ENCODE data around the gene SPDYE1.
"Not testable (repeated sequence)": the region's sequence is repeated elsewhere in the genome, so short reads cannot be mapped to it uniquely, and the experiment has no call there.

SPDYE1 gene

DNA sequence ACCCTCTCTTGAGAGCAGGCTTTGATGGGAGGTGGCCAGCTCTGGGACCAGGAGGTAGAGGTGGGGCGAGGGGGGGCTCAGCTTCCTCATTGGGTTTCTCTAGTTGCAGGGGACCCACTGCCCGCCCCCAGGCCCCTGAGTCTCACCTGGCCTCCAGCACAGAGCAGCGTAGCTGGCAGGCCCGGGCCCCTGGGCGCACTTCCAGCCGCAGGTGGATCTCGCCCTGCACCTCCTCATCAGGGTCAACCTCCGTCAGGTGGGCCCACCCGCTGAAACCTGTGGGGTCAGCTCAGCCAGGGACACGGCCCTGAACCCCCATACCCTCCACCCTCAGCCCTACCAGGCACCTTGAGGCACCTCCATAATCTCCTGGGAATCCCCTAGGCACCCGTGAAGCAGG, 28.1 kb upstream of the SPDYE1 start:
- H3K27ac ChIP-seq; H3K27me3 ChIP-seq (replicated peaks); H3K4me3 ChIP-seq (ENCODE audit: low read depth, low read length); H3K36me3 ChIP-seq (replicated peaks); in situ Hi-C loops (cut with HindIII; ENCODE audit: low pct_ligation_motif_present, low sequenced_read_pairs); DNase-seq: not testable (repeated sequence)

DNA sequence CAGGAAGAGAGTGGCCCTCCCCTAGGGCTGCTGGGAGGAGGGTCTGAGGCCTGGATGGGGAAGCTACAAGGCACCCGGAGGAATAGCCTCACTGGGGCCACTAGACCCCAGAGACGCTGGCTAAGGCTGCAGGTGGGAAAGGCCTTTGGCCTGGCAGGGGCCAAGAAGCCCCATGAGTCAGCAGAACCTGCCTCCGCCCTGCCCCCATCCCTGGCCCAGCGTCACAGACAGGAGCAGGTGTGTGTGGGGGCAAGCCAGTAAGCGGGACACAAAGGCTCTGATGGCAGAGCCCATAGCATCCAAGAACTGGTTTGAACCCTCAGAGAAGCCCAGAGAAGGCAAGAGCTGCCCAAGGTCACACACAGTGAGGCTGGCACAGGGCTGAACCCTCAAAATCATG, 27.0 kb upstream of the SPDYE1 start:
- H3K27ac ChIP-seq; H3K4me3 ChIP-seq (ENCODE audit: low read depth, low read length); in situ Hi-C loops (cut with HindIII; ENCODE audit: low pct_ligation_motif_present, low sequenced_read_pairs); H3K27me3 ChIP-seq (replicated peaks); DNase-seq; H3K36me3 ChIP-seq (replicated peaks): not testable (repeated sequence)

DNA sequence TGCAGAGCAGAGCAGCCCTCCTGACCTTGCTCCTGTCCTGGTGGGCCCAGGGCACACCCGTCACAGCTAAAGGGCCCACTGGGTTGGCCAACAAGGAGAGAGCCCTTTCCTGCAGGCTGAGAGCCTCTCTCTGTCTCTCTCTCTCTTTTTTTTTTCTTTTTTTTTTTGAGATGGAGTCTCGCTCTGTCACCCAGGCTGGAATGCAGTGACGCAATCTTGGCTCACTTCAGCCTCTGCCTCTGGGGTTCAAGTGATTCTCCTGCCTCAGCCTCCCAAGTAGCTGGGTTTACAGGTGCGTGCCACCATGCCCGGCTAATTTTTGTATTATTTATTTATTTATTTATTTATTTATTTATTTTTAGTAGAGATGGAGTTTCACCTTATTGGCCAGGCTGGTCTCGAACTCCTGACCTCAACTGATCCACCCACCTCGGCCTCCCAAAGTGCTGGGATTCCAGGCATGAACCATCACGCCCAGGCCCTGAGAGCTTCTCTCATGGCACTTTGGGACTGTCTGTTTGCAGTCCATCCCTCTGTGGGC, 23.6 kb upstream of the SPDYE1 start:
- H3K36me3 ChIP-seq (replicated peaks); H3K27ac ChIP-seq; H3K4me3 ChIP-seq (ENCODE audit: low read depth, low read length); in situ Hi-C loops (cut with HindIII; ENCODE audit: low pct_ligation_motif_present, low sequenced_read_pairs); H3K27me3 ChIP-seq (replicated peaks); DNase-seq: not testable (repeated sequence)

DNA sequence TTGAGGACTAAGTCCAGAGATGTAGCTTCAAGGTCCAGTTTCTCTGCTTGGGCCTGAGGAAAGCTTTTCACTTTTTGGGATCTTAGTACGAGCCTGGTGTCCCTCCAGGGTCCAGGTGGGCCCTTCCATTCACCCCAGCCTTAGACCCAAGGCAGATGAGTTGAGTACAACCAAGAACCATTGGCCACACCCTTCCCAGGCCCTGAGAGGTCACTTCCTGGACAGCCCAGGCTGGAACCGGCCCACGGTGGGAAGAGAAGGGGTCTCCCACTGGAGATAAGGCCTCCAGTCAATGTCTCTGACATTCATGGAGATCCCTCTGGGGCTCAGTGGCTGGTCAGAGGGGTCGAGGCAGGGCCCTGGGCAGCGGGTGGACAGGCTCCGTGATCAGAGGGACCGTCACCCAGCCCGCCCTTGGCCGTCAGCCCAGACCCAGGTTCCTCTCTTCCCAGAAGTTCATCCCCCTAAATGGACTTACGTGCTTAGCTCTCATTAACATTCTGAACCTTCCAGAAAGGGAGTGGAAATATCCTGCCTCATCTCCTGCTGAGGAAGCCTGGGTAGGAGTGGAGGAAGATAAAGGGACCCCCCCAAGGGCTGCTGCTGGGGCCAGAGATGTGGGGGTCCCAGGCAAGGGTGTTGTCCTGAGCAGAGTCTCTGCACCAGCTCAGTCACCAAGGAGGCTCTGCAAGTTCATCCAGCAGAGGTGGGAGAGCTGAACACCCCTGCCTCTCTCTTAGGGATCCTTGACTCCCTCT, 22.8 kb upstream of the SPDYE1 start:
- H3K4me3 ChIP-seq (ENCODE audit: low read depth, low read length); H3K36me3 ChIP-seq (replicated peaks); in situ Hi-C loops (cut with HindIII; ENCODE audit: low pct_ligation_motif_present, low sequenced_read_pairs); DNase-seq; H3K27me3 ChIP-seq (replicated peaks); H3K27ac ChIP-seq: not testable (repeated sequence)

DNA sequence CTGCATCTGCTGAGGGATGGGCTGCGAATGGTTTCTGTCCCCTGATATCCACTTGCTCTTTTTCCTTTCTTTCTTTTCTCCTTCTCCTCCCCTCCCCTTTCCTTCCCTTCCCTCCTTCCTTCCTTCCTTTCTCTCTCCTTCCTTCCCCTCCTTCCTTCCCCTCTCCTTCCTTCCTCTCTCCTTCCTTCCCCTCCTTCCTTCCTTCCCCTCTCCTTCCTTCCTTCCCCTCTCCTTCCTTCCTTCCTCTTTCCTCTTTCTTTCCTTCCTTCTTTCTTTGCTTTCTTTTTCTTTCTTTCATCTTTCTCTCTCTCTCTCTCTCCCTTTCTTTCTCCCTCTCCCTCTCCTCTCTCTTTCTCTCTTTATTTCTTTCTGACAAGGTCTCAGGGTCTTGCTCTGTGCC, 20.2 kb upstream of the SPDYE1 start:
- Histone ChIP-seq H3K36me3 (replicated peaks) (no peaks in the 10 kb centered on the region), H3K27ac (no peak overlapping the region), H3K27me3 (replicated peaks) (no peaks in the 10 kb centered on the region), H3K4me3 (ENCODE audit: low read depth, low read length) (no peak overlapping the region)
- TF ChIP-seq, protein P1, sequence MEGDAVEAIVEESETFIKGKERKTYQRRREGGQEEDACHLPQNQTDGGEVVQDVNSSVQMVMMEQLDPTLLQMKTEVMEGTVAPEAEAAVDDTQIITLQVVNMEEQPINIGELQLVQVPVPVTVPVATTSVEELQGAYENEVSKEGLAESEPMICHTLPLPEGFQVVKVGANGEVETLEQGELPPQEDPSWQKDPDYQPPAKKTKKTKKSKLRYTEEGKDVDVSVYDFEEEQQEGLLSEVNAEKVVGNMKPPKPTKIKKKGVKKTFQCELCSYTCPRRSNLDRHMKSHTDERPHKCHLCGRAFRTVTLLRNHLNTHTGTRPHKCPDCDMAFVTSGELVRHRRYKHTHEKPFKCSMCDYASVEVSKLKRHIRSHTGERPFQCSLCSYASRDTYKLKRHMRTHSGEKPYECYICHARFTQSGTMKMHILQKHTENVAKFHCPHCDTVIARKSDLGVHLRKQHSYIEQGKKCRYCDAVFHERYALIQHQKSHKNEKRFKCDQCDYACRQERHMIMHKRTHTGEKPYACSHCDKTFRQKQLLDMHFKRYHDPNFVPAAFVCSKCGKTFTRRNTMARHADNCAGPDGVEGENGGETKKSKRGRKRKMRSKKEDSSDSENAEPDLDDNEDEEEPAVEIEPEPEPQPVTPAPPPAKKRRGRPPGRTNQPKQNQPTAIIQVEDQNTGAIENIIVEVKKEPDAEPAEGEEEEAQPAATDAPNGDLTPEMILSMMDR (IDR thresholded peaks at IDR 0.05; ENCODE audit: low read depth, low read length, missing control alignments), result no peak
- no peak for DNase-seq
- in situ Hi-C loops (cut with HindIII; ENCODE audit: low pct_ligation_motif_present, low sequenced_read_pairs), result no loop called here

DNA sequence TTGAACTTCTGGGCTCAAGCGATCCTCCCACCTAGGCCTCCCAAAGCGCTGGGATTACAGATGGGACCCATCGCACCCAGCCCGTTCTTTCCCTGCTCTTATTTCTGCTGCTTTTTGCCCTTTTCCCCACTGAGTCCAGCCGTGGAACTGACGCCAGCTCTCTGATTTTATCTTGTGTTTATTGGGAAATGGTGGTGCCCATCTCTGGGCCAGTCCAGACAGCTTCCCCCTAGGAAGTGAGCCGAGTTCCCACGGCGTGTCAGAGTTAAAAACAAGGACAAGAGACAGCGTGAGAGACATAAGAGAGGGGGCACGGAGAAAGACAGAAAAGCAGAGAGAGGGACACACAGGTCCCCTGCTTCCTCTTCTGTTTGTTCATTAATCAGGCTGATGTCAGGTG, 19.6 kb upstream of the SPDYE1 start:
- H3K27ac ChIP-seq; H3K36me3 ChIP-seq (replicated peaks); H3K27me3 ChIP-seq (replicated peaks); in situ Hi-C loops (cut with HindIII; ENCODE audit: low pct_ligation_motif_present, low sequenced_read_pairs); H3K4me3 ChIP-seq (ENCODE audit: low read depth, low read length); DNase-seq: not testable (repeated sequence)

DNA sequence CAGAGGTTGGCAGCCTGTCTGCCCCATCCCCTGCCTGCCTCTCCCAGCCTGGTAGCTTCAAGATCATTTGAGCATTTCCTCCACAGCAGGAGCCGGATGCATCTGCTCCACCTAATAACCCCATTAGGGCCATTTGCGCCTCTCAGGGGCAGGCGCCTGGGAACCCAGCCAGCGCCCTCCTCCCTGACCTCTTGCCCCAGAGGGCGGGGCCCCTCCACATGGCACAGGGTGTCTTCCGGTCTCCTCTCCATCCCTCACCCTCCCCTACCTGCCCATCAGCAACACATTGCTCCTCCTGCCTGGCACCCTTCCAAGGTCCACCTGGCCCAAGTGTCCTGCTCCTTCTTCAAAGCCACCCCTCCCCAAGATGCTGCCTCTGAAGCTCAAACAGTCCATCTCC, 14.8 kb upstream of the SPDYE1 start:
- H3K27me3 ChIP-seq (replicated peaks); H3K27ac ChIP-seq; DNase-seq; in situ Hi-C loops (cut with HindIII; ENCODE audit: low pct_ligation_motif_present, low sequenced_read_pairs); H3K4me3 ChIP-seq (ENCODE audit: low read depth, low read length); H3K36me3 ChIP-seq (replicated peaks): not testable (repeated sequence)

DNA sequence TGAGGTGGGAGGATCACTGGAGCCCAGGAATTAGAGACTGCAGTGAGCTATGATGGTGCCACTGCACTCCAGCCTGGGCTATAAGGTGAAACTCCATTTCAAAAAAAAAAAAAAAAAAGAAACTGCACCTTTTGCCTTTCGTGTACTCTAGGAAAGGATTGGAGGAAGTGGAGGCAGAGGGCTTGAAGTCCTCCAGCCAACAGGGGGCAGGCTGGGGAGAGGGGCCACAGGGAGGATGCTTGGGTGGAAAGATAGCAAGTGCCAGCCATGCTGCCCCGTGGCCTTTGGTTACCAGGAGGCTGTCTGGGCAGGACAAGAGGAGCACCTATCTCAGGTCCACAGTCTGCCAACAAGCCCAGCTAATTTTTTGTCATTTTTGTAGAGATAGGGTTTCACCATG, 14.0 kb upstream of the SPDYE1 start:
- DNase-seq; H3K36me3 ChIP-seq (replicated peaks); in situ Hi-C loops (cut with HindIII; ENCODE audit: low pct_ligation_motif_present, low sequenced_read_pairs); H3K27ac ChIP-seq; H3K4me3 ChIP-seq (ENCODE audit: low read depth, low read length); H3K27me3 ChIP-seq (replicated peaks): not testable (repeated sequence)
- TF ChIP-seq, protein P1 (IDR thresholded peaks at IDR 0.05; ENCODE audit: low read depth, low read length, missing control alignments), result peak; percentile 3
